K562 (cell line): ENCODE results near the gene NEMP2. TPM values are rescaled to one million over a fixed set of nuclear protein-coding genes. Genes with fewer than 3 reads are reported as not detected.

ENCODE experiments used
- ATAC-seq: fragments of 200-7000 bp; cut with Tn5 transposase; 3 replicates; pipeline ENCODE4 v1.9.1; 2020; ENCODE audit warnings: moderate library complexity
- BruUV-seq: library from RNA; stranded (reverse); fragments of 400-500 nt; replicated peaks from 2 replicates; lab custom pipeline; 2021; lab: Mats Ljungman, UMichigan
- CTCF ChIA-PET: fragments of 300-600 bp; formaldehyde crosslinking; extraction: SDS; loops from one replicate; lab custom pipeline; 2021; ENCODE audit warnings: low intra/inter-chr PET ratio; lab: Yijun Ruan, JAX
- POLR2A ChIA-PET: fragments of 300-600, 350-650 bp; sonication (Branson Sonifier 250); formaldehyde crosslinking; extraction: SDS; loops from one replicate; lab custom pipeline; 2021; ENCODE audit warnings: antibody characterized with exemption, inconsistent platforms; lab: Yijun Ruan, JAX
- DNase-seq, 4 experiments: peaks; one replicate each; pipeline versions ENCODE4 v3.0.0 to v3.0.0-alpha.2; 2011 to 2018; ENCODE audit warnings: low spot score in 3 of 4, mixed read lengths in 3 of 4; ENCODE audit errors: extremely low read depth in 1 of 4
- FAIRE-seq: peaks from 2 replicates; lab custom pipeline; 2011; peaks lifted over from hg19 to GRCh38; lab: Jason Lieb, UNC
- H2AFZ ChIP-seq: 2 replicates; pipeline ENCODE4 v1.6.0; 2011; ENCODE audit warnings: low read depth, low read length, control low read depth, inconsistent platforms
- H3K27ac ChIP-seq: fragments of 200-600 bp; 3 replicates; pipeline ENCODE4 v1.8.0; 2011; ENCODE audit warnings: low read depth, mild to moderate bottlenecking, control low read depth, inconsistent platforms, low read length, moderate library complexity, mixed read lengths; ENCODE audit errors: extremely low read depth
- H3K27me3 ChIP-seq, 2 experiments: fragments of 300-600 bp in 1 of 2; 2 replicates in 1 of 2; 3 replicates in 1 of 2; pipeline versions ENCODE4 v1.6.0 to v1.8.0; 2011; ENCODE audit warnings: inconsistent platforms in 2 of 2, low read length in 2 of 2, mild to moderate bottlenecking in 1 of 2, mixed read lengths in 1 of 2, moderate library complexity in 1 of 2; ENCODE audit not compliant: control insufficient read depth in 2 of 2, insufficient read depth in 2 of 2
- H3K36me3 ChIP-seq: fragments of 300-600 bp; 3 replicates; pipeline ENCODE4 v1.8.0; 2011; ENCODE audit warnings: mild to moderate bottlenecking, low read length, inconsistent platforms; ENCODE audit not compliant: control insufficient read depth, insufficient read depth
- H3K4me1 ChIP-seq, 2 experiments: fragments of 200-600 bp in 1 of 2; replicated peaks in 1 of 2; 2 replicates in 1 of 2; 3 replicates in 1 of 2; pipeline versions ENCODE4 v1.5.1 to v1.8.0; 2011; ENCODE audit warnings: inconsistent platforms in 2 of 2, low read length in 2 of 2, mild to moderate bottlenecking in 1 of 2, mixed read lengths in 1 of 2, moderate library complexity in 1 of 2; ENCODE audit not compliant: control insufficient read depth in 2 of 2, insufficient read depth in 2 of 2
- H3K4me2 ChIP-seq: 2 replicates; pipeline ENCODE4 v1.6.1; 2011; ENCODE audit warnings: low read length, control low read depth, inconsistent platforms, mixed read lengths; ENCODE audit not compliant: insufficient read depth
- H3K4me3 ChIP-seq: fragments of 200-600 bp; sonication (generic), shearing (Covaris generic); 2 replicates; pipeline ENCODE4 v1.5.1; 2016; ENCODE audit warnings: control low read depth, inconsistent platforms
- H3K79me2 ChIP-seq: fragments of 200-600 bp; 3 replicates; pipeline ENCODE4 v1.8.0; 2011; ENCODE audit warnings: low read length, inconsistent platforms; ENCODE audit not compliant: control insufficient read depth, insufficient read depth
- H3K9ac ChIP-seq, 2 experiments: 2 replicates each; pipeline versions ENCODE4 v1.6.0 to v1.6.1; 2011; ENCODE audit warnings: low read depth in 2 of 2, low read length in 2 of 2, control low read depth in 1 of 2, inconsistent platforms in 1 of 2, mild to moderate bottlenecking in 1 of 2, mixed read lengths in 1 of 2; ENCODE audit not compliant: insufficient read depth in 1 of 2
- H3K9me1 ChIP-seq: one replicate; pipeline ENCODE4 v1.6.0; 2011; ENCODE audit warnings: inconsistent platforms, mild to moderate bottlenecking, low read length, moderate library complexity; ENCODE audit not compliant: control insufficient read depth, insufficient read depth
- H3K9me3 ChIP-seq: replicated peaks from 2 replicates; pipeline ENCODE4 v1.5.1; 2011; ENCODE audit warnings: low read depth, low read length, inconsistent platforms; ENCODE audit not compliant: control insufficient read depth, insufficient read depth
- H4K20me1 ChIP-seq: replicated peaks from 2 replicates; pipeline ENCODE4 v1.6.1; 2011; ENCODE audit warnings: low read length, inconsistent platforms, mixed read lengths; ENCODE audit not compliant: control insufficient read depth, insufficient read depth
- KAT7 ChIP-seq: sonication (generic); formaldehyde crosslinking; IDR thresholded peaks from 2 replicates; pipeline ENCODE4 v1.8.0; 2022; ENCODE audit warnings: missing genetic modification reagents, mild to moderate bottlenecking, borderline replicate concordance
- KDM2B ChIP-seq: fragments of 250-450 bp; sonication (Bioruptor Pico); IDR thresholded peaks from 2 replicates; pipeline ENCODE4 v1.8.0; 2021; ENCODE audit warnings: mild to moderate bottlenecking, moderate library complexity
- NCOA4 ChIP-seq: fragments of 450-650 bp; IDR thresholded peaks from 2 replicates; pipeline ENCODE4 v1.6.1; 2018; ENCODE audit warnings: mild to moderate bottlenecking; ENCODE audit not compliant: partially characterized antibody
- RHOXF2B ChIP-seq: fragments of 250-450 bp; sonication (Bioruptor Pico); conservative IDR thresholded peaks from 2 replicates; pipeline ENCODE4 v1.5.1; 2021
- SRSF3 ChIP-seq: fragments of 200-400 bp; formaldehyde crosslinking; IDR thresholded peaks from 2 replicates; pipeline ENCODE4 v1.6.1; 2016; ENCODE audit warnings: mild to moderate bottlenecking, low read length, moderate library complexity; ENCODE audit not compliant: insufficient read depth
- XRCC4 ChIP-seq: IDR thresholded peaks from one replicate; pipeline ENCODE4 v1.6.1; 2011; ENCODE audit not compliant: insufficient read depth, insufficient read length; ENCODE audit errors: extremely low read depth
- ZNF146 ChIP-seq: IDR thresholded peaks from one replicate; pipeline ENCODE4 v1.6.1; 2018; ENCODE audit warnings: missing compliant biosample characterization; ENCODE audit not compliant: unreplicated experiment
- ZNF41 ChIP-seq: fragments of 250-450 bp; sonication (Bioruptor Pico); conservative IDR thresholded peaks from 2 replicates; pipeline ENCODE4 v1.4.0; 2020; ENCODE audit warnings: mild to moderate bottlenecking
- ZNF551 ChIP-seq: fragments of 250-450 bp; sonication (Bioruptor Pico); IDR thresholded peaks from 2 replicates; pipeline ENCODE4 v1.5.0; 2021; ENCODE audit warnings: mild to moderate bottlenecking, moderate library complexity
- ZNF561 ChIP-seq: fragments of 450-650 bp; formaldehyde crosslinking; conservative IDR thresholded peaks from 2 replicates; pipeline ENCODE4 v1.4.0; 2020; ENCODE audit warnings: mild to moderate bottlenecking, moderate library complexity
- ZNF778 ChIP-seq: fragments of 450-650 bp; formaldehyde crosslinking; IDR thresholded peaks from 2 replicates; pipeline ENCODE4 v1.4.0; 2020; ENCODE audit warnings: mild to moderate bottlenecking, moderate library complexity
- in situ Hi-C: fragments of 300-500 bp; cut with MboI; formaldehyde crosslinking; loops from 4 replicates; pipeline ENCODE4 v1.15.0; 2018; ENCODE audit warnings: inconsistent platforms, mixed read lengths
- intact Hi-C: fragments of 100-400 bp; cut with micrococcal nuclease; formaldehyde crosslinking; loops from 2 replicates; pipeline ENCODE4 v1.14.2; 2022
- polyA plus RNA-seq, 8 experiments: library from polyadenylated mRNA; depleted of rRNA in 4 of 8; stranded (reverse) in 5 of 8; unstranded in 3 of 8; fragments of >200 nt; fragmentation: Nextera tagmentation in 2 of 8; fragmentation: Illumina TruSeq in 1 of 8; extraction: Ambion mirVana in 2 of 8; extraction: Trizol in 1 of 8; gene quantifications; 2 replicates each; pipeline versions ENCODE4 v1.2.1 to v1.2.3, GENCODE V29; 2011 to 2014; ENCODE audit warnings: inconsistent platforms in 1 of 8, missing spikeins in 1 of 8
- total RNA-seq, 7 experiments: library from RNA; depleted of rRNA in 6 of 7; stranded (reverse); fragments of >200 nt in 6 of 7; fragmentation: Illumina TruSeq in 2 of 7; extraction: Trizol in 2 of 7; gene quantifications; 2 replicates each; pipeline versions ENCODE4 v1.2.1 to v1.2.3, GENCODE V29; 2011 to 2021; ENCODE audit warnings: low replicate concordance in 1 of 7
- TF ChIP-seq, protein P1 (sequence below): fragments of 250-450 bp; sonication (Bioruptor Pico); IDR thresholded peaks from 2 replicates; pipeline ENCODE4 v1.8.0; 2021; ENCODE audit warnings: moderate library complexity, mild to moderate bottlenecking, inconsistent platforms
- TF ChIP-seq, protein P2 (sequence below): fragments of 250-450 bp; sonication (Bioruptor Pico); IDR thresholded peaks from 2 replicates; pipeline ENCODE4 v1.8.0; 2022; ENCODE audit warnings: moderate library complexity, mild to moderate bottlenecking, inconsistent platforms
- TF ChIP-seq, protein P3 (sequence below): fragments of 450-650 bp; IDR thresholded peaks from 2 replicates; pipeline ENCODE4 v1.6.1; 2018; ENCODE audit warnings: mild to moderate bottlenecking, low read depth; ENCODE audit not compliant: partially characterized antibody

Gene NEMP2
- total and polyA plus RNA-seq, 9 of the 15 experiments (the other 6 are each of a cell fraction or from before 2014, with no cell fraction given): 0.32 to 3.0 (median 1.7) TPM

DNA sequence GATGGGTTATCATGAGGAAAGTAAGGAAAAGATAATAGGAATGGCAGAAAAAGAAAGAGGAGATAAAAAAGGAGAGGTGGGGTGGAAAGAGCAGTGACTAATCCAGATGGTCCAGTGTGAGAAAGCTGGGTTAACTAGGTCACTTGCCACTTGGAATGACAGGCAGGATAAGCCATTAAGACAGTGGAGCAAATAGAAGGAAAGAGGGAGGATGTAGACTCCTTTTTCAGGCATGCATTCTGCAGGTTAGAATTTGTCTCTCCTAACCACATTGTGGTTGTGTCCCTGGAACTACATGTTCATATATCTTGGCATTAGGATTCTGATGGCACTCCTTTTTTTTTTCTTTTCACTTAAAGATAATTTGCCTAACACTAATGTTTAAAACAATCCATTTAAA is 13.4 kb upstream of the NEMP2 start:
- Histone ChIP-seq H3K9me3 (0 out of 2 replicates have a peak, but pooled peaks cover 2% of the 10 kb centered on the region), H3K79me2 (no peaks in the 10 kb centered on the region), H3K4me1 (peaks cover 0 to 2% of the 10 kb centered on the region in 2 experiments; a peak in 2 of 5 replicates), H2AFZ (no peak overlapping the region), H3K27me3 (no peaks in the 10 kb centered on the region), H3K9ac (no peak overlapping the region), H3K4me3 (no peak overlapping the region), H3K4me2 (no peak overlapping the region), H3K27ac (no peak overlapping the region), H4K20me1 (no peaks in the 10 kb centered on the region), H3K9me1 (no peaks in the 10 kb centered on the region), H3K36me3 (no peaks in the 10 kb centered on the region)
- POLR2A ChIA-PET: no interaction called here
- CTCF ChIA-PET: no interaction called here
- no peak for TF ChIP-seq NCOA4
- TF ChIP-seq ZNF551 (CRISPR knock-in tag): no peak
- TF ChIP-seq XRCC4: no peak
- TF ChIP-seq, protein P1, sequence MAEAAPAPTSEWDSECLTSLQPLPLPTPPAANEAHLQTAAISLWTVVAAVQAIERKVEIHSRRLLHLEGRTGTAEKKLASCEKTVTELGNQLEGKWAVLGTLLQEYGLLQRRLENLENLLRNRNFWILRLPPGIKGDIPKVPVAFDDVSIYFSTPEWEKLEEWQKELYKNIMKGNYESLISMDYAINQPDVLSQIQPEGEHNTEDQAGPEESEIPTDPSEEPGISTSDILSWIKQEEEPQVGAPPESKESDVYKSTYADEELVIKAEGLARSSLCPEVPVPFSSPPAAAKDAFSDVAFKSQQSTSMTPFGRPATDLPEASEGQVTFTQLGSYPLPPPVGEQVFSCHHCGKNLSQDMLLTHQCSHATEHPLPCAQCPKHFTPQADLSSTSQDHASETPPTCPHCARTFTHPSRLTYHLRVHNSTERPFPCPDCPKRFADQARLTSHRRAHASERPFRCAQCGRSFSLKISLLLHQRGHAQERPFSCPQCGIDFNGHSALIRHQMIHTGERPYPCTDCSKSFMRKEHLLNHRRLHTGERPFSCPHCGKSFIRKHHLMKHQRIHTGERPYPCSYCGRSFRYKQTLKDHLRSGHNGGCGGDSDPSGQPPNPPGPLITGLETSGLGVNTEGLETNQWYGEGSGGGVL: no peak
- TF ChIP-seq, protein P2, sequence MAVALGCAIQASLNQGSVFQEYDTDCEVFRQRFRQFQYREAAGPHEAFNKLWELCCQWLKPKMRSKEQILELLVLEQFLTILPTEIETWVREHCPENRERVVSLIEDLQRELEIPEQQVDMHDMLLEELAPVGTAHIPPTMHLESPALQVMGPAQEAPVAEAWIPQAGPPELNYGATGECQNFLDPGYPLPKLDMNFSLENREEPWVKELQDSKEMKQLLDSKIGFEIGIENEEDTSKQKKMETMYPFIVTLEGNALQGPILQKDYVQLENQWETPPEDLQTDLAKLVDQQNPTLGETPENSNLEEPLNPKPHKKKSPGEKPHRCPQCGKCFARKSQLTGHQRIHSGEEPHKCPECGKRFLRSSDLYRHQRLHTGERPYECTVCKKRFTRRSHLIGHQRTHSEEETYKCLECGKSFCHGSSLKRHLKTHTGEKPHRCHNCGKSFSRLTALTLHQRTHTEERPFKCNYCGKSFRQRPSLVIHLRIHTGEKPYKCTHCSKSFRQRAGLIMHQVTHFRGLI: no peak
- TF ChIP-seq KDM2B (CRISPR knock-in tag): no peak
- no peak for TF ChIP-seq RHOXF2B (CRISPR knock-in tag)
- TF ChIP-seq ZNF561 (CRISPR knock-in tag): no peak
- no peak for TF ChIP-seq SRSF3
- TF ChIP-seq KAT7 (CRISPR knock-in tag): no peak
- TF ChIP-seq, protein P3, sequence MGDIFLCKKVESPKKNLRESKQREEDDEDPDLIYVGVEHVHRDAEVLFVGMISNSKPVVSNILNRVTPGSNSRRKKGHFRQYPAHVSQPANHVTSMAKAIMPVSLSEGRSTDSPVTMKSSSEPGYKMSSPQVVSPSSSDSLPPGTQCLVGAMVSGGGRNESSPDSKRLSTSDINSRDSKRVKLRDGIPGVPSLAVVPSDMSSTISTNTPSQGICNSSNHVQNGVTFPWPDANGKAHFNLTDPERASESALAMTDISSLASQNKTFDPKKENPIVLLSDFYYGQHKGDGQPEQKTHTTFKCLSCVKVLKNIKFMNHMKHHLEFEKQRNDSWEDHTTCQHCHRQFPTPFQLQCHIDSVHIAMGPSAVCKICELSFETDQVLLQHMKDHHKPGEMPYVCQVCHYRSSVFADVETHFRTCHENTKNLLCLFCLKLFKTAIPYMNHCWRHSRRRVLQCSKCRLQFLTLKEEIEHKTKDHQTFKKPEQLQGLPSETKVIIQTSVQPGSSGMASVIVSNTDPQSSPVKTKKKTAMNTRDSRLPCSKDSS: no peak
- no peak for TF ChIP-seq ZNF146 (CRISPR knock-in tag)
- TF ChIP-seq ZNF778 (CRISPR knock-in tag): no peak
- TF ChIP-seq ZNF41 (CRISPR knock-in tag): no peak
- ATAC-seq: no peak
- BruUV-seq: no TSS peak
- in situ Hi-C loops (no loop called here), intact Hi-C loops (no loop called here)
- FAIRE-seq: no peak
- DNase-seq: no peak
